ENCODE data around the gene FLYWCH1. TPM values are rescaled to one million over a fixed set of nuclear protein-coding genes. Genes with fewer than 3 reads are reported as not detected.

The FLYWCH1 gene
- total and polyA plus RNA-seq, 4 donors, result 3.9 to 12.2 (median 7.8) TPM

DNA sequence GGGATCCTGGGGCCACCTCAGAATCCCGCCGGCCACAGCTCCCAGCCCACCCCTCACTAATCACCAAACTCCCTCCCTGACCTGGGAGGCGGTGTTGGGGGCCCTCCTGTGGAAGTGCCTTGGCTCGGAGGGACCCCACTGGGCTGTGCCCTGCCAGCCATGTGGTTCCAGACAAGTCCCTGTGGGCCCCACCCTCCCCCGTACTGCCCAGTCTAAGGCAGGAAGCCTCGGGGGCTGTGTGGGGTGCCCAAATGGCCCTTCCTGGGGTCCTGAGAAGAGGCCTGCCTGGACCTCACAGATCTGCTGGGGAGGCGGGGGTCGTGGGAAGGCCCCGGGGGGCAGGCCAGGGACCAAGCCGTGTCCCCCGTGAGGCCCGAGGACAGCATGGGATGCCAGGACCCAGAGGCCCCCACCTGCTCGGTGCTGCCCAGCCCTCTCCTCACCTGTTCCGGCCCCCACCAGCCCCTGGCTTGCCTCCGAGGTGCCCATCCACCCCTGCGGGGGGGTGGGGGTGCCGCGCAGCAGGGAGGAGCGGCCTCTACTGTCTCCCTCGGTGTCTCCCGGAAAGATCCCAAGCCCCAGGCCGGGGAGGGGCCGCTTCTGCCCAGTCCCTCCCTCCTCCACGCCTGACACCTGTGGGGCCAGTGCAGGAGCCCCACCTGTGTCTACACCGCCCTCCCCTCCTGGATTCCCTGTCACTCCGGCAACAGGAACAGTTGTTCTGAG is 43.1 kb downstream of the FLYWCH1 start:
- Histone ChIP-seq H3K4me3 (ENCODE audit: low read depth in 1 of 3, low read length in 3 of 3) (no peak overlapping the region), H3K36me3 (ENCODE audit: control insufficient read depth in 4 of 4, insufficient read depth in 3 of 4, low read depth in 1 of 4, low read length in 3 of 4) (no peaks in the 10 kb centered on the region), H3K27ac (ENCODE audit: low read depth in 1 of 2, low read length in 2 of 2) (no peak overlapping the region), H3K9me3 (ENCODE audit: control insufficient read depth in 4 of 4, low read length in 3 of 4) (no peaks in the 10 kb centered on the region), H3K4me1 (ENCODE audit: control insufficient read depth in 4 of 4, insufficient read depth in 4 of 4, low read length in 3 of 4) (no peaks in the 10 kb centered on the region), H3K9ac (ENCODE audit: low read depth in 1 of 2, low read length in 2 of 2) (no peak overlapping the region), H3K27me3 (ENCODE audit: control insufficient read depth in 4 of 4, insufficient read depth in 4 of 4, low read length in 3 of 4) (peaks cover 0 to 2% (median 0%) of the 10 kb centered on the region in 4 donors)
- WGBS, result 57% methylated on average over 26 of the region's 26 CpGs
- TF ChIP-seq TAF1 (conservative IDR thresholded peaks at IDR 0.05), result no peak
- TF ChIP-seq HNF4A (conservative IDR thresholded peaks at IDR 0.05), result no peak
- TF ChIP-seq, protein P1, sequence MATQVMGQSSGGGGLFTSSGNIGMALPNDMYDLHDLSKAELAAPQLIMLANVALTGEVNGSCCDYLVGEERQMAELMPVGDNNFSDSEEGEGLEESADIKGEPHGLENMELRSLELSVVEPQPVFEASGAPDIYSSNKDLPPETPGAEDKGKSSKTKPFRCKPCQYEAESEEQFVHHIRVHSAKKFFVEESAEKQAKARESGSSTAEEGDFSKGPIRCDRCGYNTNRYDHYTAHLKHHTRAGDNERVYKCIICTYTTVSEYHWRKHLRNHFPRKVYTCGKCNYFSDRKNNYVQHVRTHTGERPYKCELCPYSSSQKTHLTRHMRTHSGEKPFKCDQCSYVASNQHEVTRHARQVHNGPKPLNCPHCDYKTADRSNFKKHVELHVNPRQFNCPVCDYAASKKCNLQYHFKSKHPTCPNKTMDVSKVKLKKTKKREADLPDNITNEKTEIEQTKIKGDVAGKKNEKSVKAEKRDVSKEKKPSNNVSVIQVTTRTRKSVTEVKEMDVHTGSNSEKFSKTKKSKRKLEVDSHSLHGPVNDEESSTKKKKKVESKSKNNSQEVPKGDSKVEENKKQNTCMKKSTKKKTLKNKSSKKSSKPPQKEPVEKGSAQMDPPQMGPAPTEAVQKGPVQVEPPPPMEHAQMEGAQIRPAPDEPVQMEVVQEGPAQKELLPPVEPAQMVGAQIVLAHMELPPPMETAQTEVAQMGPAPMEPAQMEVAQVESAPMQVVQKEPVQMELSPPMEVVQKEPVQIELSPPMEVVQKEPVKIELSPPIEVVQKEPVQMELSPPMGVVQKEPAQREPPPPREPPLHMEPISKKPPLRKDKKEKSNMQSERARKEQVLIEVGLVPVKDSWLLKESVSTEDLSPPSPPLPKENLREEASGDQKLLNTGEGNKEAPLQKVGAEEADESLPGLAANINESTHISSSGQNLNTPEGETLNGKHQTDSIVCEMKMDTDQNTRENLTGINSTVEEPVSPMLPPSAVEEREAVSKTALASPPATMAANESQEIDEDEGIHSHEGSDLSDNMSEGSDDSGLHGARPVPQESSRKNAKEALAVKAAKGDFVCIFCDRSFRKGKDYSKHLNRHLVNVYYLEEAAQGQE (IDR thresholded peaks at IDR 0.05), result no peak
- TF ChIP-seq RXRA (IDR thresholded peaks at IDR 0.05), result no peak
- DNase-seq (ENCODE audit: low spot score), result no peak

DNA sequence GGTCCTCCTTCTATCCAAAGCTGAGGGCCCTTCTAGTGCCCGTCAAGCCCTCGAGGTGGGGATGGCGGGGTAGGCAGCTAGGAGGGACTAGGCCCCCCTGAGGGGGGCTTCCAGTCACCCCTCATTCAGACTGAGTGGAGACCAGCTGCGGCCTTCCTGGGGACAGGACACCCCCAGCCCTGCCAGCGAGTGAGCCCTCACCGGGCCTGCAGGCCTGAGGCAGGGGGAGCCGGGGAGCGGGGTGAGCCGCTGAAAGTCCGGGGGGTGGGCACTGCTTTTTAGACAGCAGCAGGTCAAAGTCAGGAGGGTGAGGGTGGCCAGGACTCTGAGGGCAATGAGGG is 43.7 kb downstream of the FLYWCH1 start:
- no peak overlapping the region for H3K4me3 ChIP-seq (ENCODE audit: low read depth in 1 of 3, low read length in 3 of 3)
- H3K27ac ChIP-seq (ENCODE audit: low read depth in 1 of 2, low read length in 2 of 2), result no peak overlapping the region
- no peak for DNase-seq (ENCODE audit: low spot score)
- peaks cover 0 to 2% (median 0%) of the 10 kb centered on the region in 4 donors for H3K27me3 ChIP-seq (ENCODE audit: control insufficient read depth in 4 of 4, insufficient read depth in 4 of 4, low read length in 3 of 4)
- TF ChIP-seq, protein P1 (IDR thresholded peaks at IDR 0.05), result no peak
- no peak for TF ChIP-seq HNF4A (conservative IDR thresholded peaks at IDR 0.05)
- no peak for TF ChIP-seq NR2F2 (IDR thresholded peaks at IDR 0.05)
- TF ChIP-seq FOXA2 (IDR thresholded peaks at IDR 0.05), result no peak
- TF ChIP-seq RAD21 (IDR thresholded peaks at IDR 0.05), result no peak
- TF ChIP-seq, protein P2, sequence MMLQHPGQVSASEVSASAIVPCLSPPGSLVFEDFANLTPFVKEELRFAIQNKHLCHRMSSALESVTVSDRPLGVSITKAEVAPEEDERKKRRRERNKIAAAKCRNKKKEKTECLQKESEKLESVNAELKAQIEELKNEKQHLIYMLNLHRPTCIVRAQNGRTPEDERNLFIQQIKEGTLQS (IDR thresholded peaks at IDR 0.05), result no peak
- TF ChIP-seq, protein P3, sequence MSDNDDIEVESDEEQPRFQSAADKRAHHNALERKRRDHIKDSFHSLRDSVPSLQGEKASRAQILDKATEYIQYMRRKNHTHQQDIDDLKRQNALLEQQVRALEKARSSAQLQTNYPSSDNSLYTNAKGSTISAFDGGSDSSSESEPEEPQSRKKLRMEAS (IDR thresholded peaks at IDR 0.05), result no peak
- TF ChIP-seq YY1 (IDR thresholded peaks at IDR 0.05), result no peak
- no peak for TF ChIP-seq HNF4G (IDR thresholded peaks at IDR 0.05)
- no peak for TF ChIP-seq EGR1 (IDR thresholded peaks at IDR 0.05; ENCODE audit: low read depth in 2 of 2)
- no peak for TF ChIP-seq RXRA (IDR thresholded peaks at IDR 0.05)
- no peak for TF ChIP-seq SP1 (IDR thresholded peaks at IDR 0.05)
- TF ChIP-seq JUND (IDR thresholded peaks at IDR 0.05), result no peak
- TF ChIP-seq FOXA1 (IDR thresholded peaks at IDR 0.05), result no peak
- no peak for TF ChIP-seq GABPA (IDR thresholded peaks at IDR 0.05 in 1 of 2, conservative IDR thresholded peaks at IDR 0.05 in 1 of 2)
- TF ChIP-seq TAF1 (conservative IDR thresholded peaks at IDR 0.05), result no peak
- TF ChIP-seq, protein P4, sequence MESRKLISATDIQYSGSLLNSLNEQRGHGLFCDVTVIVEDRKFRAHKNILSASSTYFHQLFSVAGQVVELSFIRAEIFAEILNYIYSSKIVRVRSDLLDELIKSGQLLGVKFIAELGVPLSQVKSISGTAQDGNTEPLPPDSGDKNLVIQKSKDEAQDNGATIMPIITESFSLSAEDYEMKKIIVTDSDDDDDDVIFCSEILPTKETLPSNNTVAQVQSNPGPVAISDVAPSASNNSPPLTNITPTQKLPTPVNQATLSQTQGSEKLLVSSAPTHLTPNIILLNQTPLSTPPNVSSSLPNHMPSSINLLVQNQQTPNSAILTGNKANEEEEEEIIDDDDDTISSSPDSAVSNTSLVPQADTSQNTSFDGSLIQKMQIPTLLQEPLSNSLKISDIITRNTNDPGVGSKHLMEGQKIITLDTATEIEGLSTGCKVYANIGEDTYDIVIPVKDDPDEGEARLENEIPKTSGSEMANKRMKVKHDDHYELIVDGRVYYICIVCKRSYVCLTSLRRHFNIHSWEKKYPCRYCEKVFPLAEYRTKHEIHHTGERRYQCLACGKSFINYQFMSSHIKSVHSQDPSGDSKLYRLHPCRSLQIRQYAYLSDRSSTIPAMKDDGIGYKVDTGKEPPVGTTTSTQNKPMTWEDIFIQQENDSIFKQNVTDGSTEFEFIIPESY (IDR thresholded peaks at IDR 0.05), result no peak
- TF ChIP-seq, protein P5, sequence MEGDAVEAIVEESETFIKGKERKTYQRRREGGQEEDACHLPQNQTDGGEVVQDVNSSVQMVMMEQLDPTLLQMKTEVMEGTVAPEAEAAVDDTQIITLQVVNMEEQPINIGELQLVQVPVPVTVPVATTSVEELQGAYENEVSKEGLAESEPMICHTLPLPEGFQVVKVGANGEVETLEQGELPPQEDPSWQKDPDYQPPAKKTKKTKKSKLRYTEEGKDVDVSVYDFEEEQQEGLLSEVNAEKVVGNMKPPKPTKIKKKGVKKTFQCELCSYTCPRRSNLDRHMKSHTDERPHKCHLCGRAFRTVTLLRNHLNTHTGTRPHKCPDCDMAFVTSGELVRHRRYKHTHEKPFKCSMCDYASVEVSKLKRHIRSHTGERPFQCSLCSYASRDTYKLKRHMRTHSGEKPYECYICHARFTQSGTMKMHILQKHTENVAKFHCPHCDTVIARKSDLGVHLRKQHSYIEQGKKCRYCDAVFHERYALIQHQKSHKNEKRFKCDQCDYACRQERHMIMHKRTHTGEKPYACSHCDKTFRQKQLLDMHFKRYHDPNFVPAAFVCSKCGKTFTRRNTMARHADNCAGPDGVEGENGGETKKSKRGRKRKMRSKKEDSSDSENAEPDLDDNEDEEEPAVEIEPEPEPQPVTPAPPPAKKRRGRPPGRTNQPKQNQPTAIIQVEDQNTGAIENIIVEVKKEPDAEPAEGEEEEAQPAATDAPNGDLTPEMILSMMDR (IDR thresholded peaks at IDR 0.05; ENCODE audit: low read depth, low read length, missing input control), result no peak
- no peaks in the 10 kb centered on the region for H3K4me1 ChIP-seq (ENCODE audit: control insufficient read depth in 4 of 4, insufficient read depth in 4 of 4, low read length in 3 of 4)
- no peaks in the 10 kb centered on the region for H3K36me3 ChIP-seq (ENCODE audit: control insufficient read depth in 4 of 4, insufficient read depth in 3 of 4, low read depth in 1 of 4, low read length in 3 of 4)
- WGBS, result 46% methylated on average over 10 of the region's 10 CpGs
- no peak overlapping the region for H3K9ac ChIP-seq (ENCODE audit: low read depth in 1 of 2, low read length in 2 of 2)
- H3K9me3 ChIP-seq (ENCODE audit: control insufficient read depth in 4 of 4, low read length in 3 of 4), result no peaks in the 10 kb centered on the region

Measured in liver (tissue), 9 donors.